Subcutaneous abdominal adipose tissue (tissue), 5 donors: Measurements from ENCODE around the gene IFI16.
"Not testable (repeated sequence)": the region's sequence is repeated elsewhere in the genome, so short reads cannot be mapped to it uniquely, and the experiment has no call there.

Experiments used
- H3K27ac ChIP-seq: one replicate; pipeline ENCODE4 v1.7.0; 2013; ENCODE audit warnings: low read depth, mild to moderate bottlenecking, inconsistent platforms, low read length, moderate library complexity
- H3K27me3 ChIP-seq, 5 donors: one replicate each; pipeline ENCODE4 v1.7.0; 2013; ENCODE audit warnings: low read length in 5 of 5, inconsistent platforms in 1 of 5; ENCODE audit not compliant: control insufficient read depth in 5 of 5, insufficient read depth in 4 of 5
- H3K36me3 ChIP-seq, 5 donors: one replicate each; pipeline ENCODE4 v1.7.0; 2013; ENCODE audit warnings: low read length in 5 of 5; ENCODE audit not compliant: control insufficient read depth in 5 of 5, insufficient read depth in 5 of 5
- H3K4me1 ChIP-seq, 5 donors: one replicate each; pipeline ENCODE4 v1.7.0; 2013; ENCODE audit warnings: low read length in 5 of 5, mild to moderate bottlenecking in 3 of 5, moderate library complexity in 1 of 5; ENCODE audit not compliant: control insufficient read depth in 5 of 5, insufficient read depth in 5 of 5
- H3K4me3 ChIP-seq, 5 donors: one replicate each; pipeline ENCODE4 v1.7.0; 2013; ENCODE audit warnings: low read length in 5 of 5, low read depth in 1 of 5
- H3K9ac ChIP-seq, 5 donors: one replicate each; pipeline ENCODE4 v1.7.0; 2013; ENCODE audit warnings: low read length in 5 of 5, mild to moderate bottlenecking in 4 of 5, moderate library complexity in 3 of 5
- H3K9me3 ChIP-seq, 5 donors: one replicate each; pipeline ENCODE4 v1.7.0; 2013; ENCODE audit warnings: low read length in 5 of 5; ENCODE audit not compliant: control insufficient read depth in 5 of 5
- donor health status: healthy.
- donor health status: healthy.
- donor health status: healthy.
- donor health status: healthy.
- donor health status: healthy.

IFI16 gene

DNA sequence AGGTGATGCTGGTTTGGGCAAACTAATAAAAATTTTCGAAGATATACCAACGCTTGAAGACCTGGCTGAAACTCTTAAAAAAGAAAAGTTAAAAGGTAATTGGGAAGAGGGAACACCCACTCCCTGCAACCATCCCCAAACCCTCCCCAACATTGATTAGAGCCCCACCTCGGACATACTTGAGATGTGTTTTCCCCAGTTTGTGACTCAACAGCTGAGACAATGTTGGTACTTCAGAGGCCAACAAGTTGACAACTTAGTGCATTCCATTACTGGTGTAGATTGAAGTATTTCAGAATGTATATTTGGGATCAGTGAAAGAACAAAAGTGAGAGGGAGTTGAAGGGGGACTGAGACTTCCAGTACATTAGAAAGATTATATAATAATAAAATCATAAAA lies 5.1 kb downstream of the IFI16 start:
- Histone ChIP-seq H3K27me3 (no peaks in the 10 kb centered on the region), H3K9me3 (no peaks in the 10 kb centered on the region), H3K27ac (peak overlapping the region; percentile 79), H3K4me3 (no peak overlapping the region), H3K9ac (peak overlapping the region in 1 of 5 donors; percentile 6), H3K4me1 (peaks cover 9 to 42% (median 22%) of the 10 kb centered on the region in 5 donors), H3K36me3 (peaks cover 20 to 37% (median 28%) of the 10 kb centered on the region in 5 donors)

DNA sequence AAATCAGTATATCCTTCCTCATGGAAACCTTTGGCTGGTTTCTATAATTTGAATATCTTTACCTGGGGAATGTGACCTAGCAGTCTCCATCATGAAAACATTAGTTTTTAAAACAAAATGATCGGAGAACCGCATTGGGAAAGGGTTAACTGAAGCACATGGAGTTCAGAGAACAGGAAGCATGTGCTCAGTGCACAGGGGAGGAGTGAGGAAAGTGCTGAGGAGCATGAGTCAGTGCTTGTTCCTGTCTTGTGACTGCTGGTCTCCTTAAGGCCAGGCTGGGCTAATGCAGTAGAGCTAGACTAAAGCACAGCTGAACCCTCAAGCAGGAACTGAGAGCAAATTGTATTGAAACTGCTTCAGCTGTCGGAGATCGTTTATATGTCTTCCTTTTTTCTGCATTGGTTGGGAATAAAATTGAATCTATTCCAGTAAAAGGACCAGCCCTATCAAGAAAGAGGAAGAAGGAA lies 5.8 kb downstream of the IFI16 start:
- Histone ChIP-seq H3K36me3 (peaks cover 20 to 44% (median 33%) of the 10 kb centered on the region in 5 donors), H3K27ac (peak overlapping the region; percentile 79), H3K27me3 (no peaks in the 10 kb centered on the region), H3K9me3 (no peaks in the 10 kb centered on the region), H3K4me1 (peaks cover 6 to 42% (median 22%) of the 10 kb centered on the region in 5 donors), H3K9ac (no peak overlapping the region), H3K4me3 (peak overlapping the region in 2 of 5 donors; percentile 36 to 45)

DNA sequence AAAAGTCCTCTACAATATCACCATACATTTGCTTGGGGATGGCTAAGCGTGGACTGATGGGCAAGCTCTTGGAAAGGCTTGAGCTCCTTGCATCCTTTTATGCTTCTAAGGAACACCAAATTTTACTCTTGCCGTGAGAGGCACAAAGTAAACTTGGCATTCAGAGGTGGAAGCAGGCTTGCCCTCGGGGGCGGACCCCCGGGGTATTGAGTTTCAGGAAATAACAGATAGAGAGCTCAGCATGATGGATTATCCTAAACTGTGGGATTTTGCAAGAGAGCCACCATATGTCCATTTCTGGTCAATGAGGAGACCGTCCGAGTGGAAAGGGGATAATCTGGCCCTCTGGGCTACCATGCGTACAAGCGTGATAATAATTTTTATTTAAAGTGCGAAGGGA lies 14.0 kb downstream of the IFI16 start:
- Histone ChIP-seq H3K9me3 (no peaks in the 10 kb centered on the region), H3K9ac (no peak overlapping the region), H3K36me3 (peaks cover 3 to 36% (median 29%) of the 10 kb centered on the region in 5 donors), H3K4me3 (no peak overlapping the region), H3K27ac (no peak overlapping the region), H3K27me3 (no peaks in the 10 kb centered on the region), H3K4me1 (peaks cover 0 to 16% (median 0%) of the 10 kb centered on the region in 5 donors)

DNA sequence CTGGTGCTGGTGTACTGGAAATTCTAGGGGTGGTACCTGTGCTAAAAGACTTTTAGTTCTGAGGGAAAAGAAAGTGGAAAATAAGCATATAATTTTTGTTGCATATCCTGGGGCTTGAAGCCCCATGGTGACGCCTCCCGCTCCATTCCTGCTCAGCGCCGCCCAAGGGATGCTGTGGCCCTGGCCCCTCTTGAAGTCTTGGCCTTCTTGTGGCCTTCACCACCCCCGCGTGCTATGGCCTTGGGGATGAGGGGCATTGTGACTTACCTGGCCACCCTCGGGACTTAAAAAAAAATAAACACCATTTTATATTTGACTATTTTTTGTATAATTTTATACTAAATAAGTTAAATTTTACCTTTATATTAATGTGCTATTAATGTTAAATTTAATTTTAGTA lies 15.3 kb downstream of the IFI16 start:
- no peak overlapping the region for H3K27ac ChIP-seq
- no peak overlapping the region for H3K4me3 ChIP-seq
- H3K27me3 ChIP-seq = no peaks in the 10 kb centered on the region
- peaks cover 0 to 31% (median 23%) of the 10 kb centered on the region in 5 donors for H3K36me3 ChIP-seq
- peaks cover 0 to 16% (median 0%) of the 10 kb centered on the region in 5 donors for H3K4me1 ChIP-seq
- no peak overlapping the region for H3K9ac ChIP-seq
- no peaks in the 10 kb centered on the region for H3K9me3 ChIP-seq

DNA sequence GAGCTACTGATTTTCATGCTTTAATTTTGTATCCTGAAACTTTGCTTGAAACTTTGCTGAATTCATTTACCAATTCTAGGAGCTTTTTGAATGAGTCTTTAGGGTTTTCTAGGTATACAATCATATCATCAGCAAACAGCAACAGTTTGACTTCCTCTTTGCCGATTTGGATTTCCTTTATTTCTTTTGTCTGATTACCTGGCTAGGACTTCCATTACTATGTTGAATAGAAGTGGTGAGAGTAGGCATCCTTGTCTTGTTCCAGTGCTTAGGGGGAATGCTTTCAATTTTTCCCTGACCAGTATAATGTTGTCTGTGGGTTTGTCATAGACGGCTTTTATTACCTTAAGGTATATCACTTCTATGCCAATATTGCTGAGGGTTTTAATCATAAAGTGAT lies 17.1 kb downstream of the IFI16 start:
- Histone ChIP-seq H3K36me3 (peaks cover 3 to 32% (median 22%) of the 10 kb centered on the region in 5 donors), H3K4me1 (peaks cover 4 to 29% (median 8%) of the 10 kb centered on the region in 5 donors)
- H3K9ac ChIP-seq, H3K27me3 ChIP-seq, H3K27ac ChIP-seq, H3K4me3 ChIP-seq, H3K9me3 ChIP-seq: not testable (repeated sequence)

DNA sequence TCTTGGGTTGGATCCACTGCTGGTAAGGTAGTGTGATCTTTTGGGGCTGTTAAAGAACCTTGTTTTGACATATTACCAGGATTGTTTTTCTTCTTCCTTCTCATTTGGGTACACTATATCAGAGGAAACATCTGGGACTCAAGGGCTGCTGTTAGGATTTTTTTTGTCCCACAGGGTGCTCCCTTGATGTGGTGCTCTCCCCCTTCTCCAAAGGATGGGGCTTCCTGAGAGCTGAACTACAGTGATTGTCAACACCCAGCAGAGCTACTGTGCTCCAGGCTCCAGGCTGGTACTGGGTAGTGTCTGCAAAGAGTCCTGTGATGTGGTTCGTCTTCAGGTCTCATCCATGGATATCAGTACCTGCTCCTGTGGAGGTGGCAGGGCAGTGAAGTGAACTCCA lies 20.6 kb downstream of the IFI16 start:
- Histone ChIP-seq H3K4me3 (no peak overlapping the region), H3K4me1 (peaks cover 4 to 23% (median 8%) of the 10 kb centered on the region in 5 donors), H3K36me3 (peaks cover 29 to 54% (median 46%) of the 10 kb centered on the region in 5 donors), H3K9ac (no peak overlapping the region), H3K27me3 (no peaks in the 10 kb centered on the region), H3K27ac (no peak overlapping the region), H3K9me3 (no peaks in the 10 kb centered on the region)

DNA sequence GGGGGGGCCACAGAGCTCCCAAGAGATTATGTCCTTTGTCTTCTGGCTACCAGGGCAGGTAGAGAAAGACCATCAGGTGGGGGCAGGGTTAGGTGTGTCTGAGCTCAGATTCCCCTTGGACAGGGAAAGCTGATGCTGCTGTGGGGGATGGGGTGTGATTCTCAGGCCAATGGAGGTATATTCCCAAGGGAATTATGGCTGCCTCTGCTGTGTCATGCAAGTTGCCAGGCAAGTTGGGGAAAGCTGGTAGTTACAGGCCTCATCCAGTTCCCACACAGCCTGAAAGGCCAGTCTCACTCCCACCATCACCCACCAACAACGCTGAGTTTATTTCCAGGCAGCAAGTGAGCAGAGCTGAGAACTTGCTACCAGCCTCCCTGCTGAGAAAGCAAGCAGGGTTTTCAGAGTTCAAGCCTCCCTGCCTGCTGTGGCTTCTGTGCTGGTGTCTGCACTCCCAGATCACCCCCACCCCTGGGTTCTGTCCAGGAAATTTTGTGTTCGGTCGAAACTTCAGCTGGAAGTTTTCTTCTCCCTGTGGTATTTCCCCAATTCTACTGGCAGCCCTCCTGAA lies 21.3 kb downstream of the IFI16 start:
- H3K9me3 ChIP-seq = no peaks in the 10 kb centered on the region
- H3K36me3 ChIP-seq = peaks cover 34 to 60% (median 50%) of the 10 kb centered on the region in 5 donors

DNA sequence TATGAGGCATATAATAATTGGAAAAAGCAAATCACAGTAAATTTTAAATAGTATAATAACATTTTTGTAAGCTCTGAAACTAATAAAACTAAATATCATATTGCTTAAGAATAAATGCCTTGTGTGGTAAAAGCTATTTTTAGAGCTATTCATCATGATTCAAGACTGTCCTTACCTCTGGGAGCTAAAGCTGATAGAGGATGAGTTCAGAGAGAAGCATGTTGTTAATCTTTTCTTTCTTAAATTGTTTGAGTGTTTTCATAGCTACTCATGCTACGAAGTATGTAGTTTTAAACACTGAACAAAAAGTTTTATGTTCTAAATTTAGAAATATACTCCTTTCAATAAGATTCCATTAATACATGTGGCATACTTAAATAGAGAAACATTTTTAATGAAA lies 30.5 kb downstream of the IFI16 start:
- H3K27ac ChIP-seq = no peak overlapping the region
- peaks cover 47 to 75% (median 68%) of the 10 kb centered on the region in 5 donors for H3K36me3 ChIP-seq
- H3K9ac ChIP-seq = no peak overlapping the region
- no peaks in the 10 kb centered on the region for H3K9me3 ChIP-seq
- no peak overlapping the region for H3K4me3 ChIP-seq
- H3K27me3 ChIP-seq = no peaks in the 10 kb centered on the region
- no peaks in the 10 kb centered on the region for H3K4me1 ChIP-seq

More for the DNA sequence above, 21.3 kb downstream of the IFI16 start:
- no peaks in the 10 kb centered on the region for H3K27me3 ChIP-seq
- peaks cover 4 to 23% (median 8%) of the 10 kb centered on the region in 5 donors for H3K4me1 ChIP-seq
- H3K4me3 ChIP-seq = no peak overlapping the region
- H3K27ac ChIP-seq = no peak overlapping the region
- H3K9ac ChIP-seq = peak overlapping the region in 1 of 5 donors; percentile 26

DNA sequence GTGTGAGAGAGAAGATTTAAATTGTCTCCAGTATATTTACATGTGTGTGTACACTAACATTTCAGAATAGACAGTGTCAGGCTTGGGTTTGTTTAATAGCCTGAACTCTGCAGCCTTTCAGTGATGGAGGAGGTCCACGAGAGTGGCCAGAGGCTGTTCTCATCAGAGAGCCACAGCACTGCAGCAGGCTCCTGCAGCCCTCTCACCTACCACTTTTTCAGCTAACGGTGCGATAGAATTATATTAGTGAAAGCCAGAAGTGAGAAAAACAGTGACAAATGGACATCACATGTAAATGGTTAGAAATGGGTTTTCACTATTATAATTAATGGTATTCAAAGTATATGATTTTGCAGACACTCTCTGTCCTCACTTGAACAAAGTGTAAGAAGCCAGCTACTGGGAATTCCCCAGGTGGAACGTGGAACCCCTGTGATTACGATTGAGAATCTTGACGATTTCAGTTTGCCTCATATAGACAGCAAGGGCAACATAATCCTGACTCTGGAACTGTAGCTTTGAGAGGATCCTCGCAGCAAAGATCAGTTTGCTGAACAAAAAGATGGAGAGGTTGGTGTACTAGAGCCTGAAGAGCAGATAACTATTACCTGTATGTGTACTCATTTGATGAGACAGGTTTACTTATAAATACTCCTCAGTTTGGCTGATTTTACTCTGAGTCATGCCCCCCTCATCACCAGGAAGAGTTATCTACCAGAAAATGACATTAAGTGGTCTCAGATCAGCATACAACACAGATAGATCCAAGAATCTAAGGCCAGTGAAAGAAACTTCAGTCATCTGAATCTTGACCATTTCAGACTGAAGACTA lies 31.4 kb downstream of the IFI16 start:
- Histone ChIP-seq H3K4me3 (no peak overlapping the region), H3K36me3 (peaks cover 44 to 71% (median 61%) of the 10 kb centered on the region in 5 donors), H3K27me3 (no peaks in the 10 kb centered on the region), H3K9ac (no peak overlapping the region), H3K4me1 (no peaks in the 10 kb centered on the region), H3K27ac (no peak overlapping the region), H3K9me3 (no peaks in the 10 kb centered on the region)

DNA sequence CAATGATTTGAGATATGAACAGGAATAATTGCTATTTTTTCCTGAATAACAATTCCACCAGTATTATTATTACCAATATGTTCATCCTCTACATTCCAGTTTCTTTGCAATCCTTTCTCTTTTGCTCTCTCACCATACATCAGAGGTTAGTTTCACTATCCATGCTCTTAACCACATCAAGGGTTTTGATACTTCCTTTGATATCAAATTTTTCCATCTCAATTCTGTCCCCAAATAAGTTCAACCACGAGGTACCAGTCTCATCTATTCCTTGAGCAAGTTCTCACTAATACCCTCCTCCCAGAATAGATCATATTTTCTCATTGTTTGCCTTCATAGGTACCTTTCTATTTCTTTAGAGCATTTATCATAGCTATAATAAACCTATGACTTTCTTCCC lies 36.8 kb downstream of the IFI16 start:
- peaks cover 35 to 52% (median 41%) of the 10 kb centered on the region in 5 donors for H3K36me3 ChIP-seq
- H3K27ac ChIP-seq, H3K4me1 ChIP-seq, H3K27me3 ChIP-seq, H3K9ac ChIP-seq, H3K9me3 ChIP-seq, H3K4me3 ChIP-seq: not testable (repeated sequence)
